ENCODE results near the gene ABCF1.
"Not testable (repeated sequence)": the region's sequence is repeated elsewhere in the genome, so short reads cannot be mapped to it uniquely, and the experiment has no call there.

ABCF1 gene

DNA sequence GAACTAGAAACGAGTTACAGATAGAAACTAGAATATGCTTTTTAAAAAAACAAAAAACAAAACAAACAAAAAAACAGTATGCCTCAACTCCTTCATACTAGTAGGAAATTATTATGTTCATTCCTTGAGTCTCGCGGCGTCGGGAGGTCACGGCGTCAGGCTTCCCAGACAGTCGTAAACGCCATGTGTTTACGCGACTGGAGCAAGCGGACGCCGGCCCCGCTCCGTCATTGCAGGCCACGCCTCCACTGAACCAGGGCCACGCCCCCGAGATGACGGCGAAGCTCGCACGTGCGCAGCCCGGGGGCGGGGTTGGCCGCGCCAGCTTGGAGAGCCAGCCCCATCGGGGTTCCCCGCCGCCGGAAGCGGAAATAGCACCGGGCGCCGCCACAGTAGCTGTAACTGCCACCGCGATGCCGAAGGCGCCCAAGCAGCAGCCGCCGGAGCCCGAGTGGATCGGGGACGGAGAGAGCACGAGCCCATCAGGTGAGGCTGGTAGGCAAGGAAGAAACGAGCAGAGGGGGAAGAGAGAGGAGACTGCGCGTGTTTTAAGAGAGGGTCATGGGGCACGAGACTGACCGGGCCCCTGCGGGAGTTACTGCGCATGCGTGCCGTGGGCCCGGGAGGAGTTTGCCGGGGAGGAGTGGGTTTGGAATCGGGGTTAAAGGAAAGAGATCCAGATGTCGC lies at the start of gene ABCF1:
TSS of gene ABCF1 (plus strand) at position 368 of the 687 bp plus-strand sequence. CDS start at position 414, 46 bp downstream.
- peak; percentile 94 for DNase-seq (ENCODE audit: low read depth)

GRCh38 chr6:30521952-30522351 lies 49.3 kb upstream of the ABCF1 start:
- DNase-seq (ENCODE audit: low read depth), result not testable (repeated sequence)

DNA sequence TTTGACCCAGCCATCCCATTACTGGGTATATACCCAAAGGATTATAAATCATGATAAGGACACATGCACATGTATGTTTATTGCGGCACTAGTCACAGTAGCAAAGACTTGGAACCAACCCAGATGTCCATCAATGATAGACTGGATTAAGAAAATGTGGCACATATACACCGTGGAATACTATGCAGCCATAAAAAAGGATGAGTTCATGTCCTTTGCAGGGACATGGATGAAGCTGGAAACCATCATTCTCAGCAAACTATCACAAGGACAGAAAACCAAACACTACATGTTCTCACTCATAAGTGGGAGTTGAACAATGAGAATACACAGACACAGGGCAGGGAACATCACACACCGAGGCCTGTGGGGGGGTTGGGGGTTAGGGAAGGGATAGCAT lies 44.8 kb upstream of the ABCF1 start:
- DNase-seq (ENCODE audit: low read depth), result not testable (repeated sequence)

DNA sequence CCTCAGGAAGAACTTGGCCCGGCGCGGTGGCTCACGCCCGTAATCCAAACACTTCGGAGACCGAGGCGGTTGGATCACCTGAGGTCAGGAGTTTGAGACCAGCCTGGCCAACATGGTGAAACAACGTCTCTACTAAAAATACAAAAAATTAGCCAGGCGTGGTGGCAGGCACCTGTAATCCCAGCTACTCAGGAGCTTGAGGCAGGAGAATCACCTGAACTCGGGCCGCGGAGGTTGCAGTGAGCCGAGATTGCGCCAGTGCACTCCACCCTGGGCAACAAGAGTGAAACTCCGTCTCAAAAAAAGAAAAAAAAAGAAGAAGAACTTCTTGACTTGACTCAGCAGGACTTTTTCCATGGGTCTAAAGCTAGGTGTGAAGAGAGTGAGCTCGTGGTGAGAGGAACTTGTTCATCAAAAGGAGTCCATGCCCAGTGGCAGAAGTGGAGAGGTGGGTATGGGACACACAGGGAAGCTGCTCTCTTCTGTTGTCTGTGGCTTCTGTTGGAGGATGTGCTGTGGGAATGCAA lies 41.8 kb upstream of the ABCF1 start:
- DNase-seq (ENCODE audit: low read depth), result not testable (repeated sequence)

DNA sequence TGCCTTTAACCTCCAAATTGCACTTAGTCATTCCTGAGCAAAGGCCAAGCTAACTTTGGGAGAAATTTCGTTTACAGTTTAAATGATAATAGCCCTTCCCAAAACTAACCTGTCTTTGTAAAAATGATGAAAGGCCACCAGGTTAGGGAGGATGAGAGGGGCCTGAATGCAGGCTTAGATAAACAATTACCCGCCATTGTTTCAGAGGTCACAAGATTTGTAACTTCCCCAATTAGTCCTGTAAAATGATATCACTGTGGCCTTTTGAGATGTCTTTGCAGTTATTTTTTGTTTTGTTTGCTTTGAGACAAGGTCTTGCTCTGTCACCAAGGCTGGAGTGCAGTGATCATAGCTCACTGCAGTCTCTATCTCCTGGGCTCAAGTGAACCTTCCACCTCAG lies 41.2 kb upstream of the ABCF1 start:
- no peak for DNase-seq (ENCODE audit: low read depth)

DNA sequence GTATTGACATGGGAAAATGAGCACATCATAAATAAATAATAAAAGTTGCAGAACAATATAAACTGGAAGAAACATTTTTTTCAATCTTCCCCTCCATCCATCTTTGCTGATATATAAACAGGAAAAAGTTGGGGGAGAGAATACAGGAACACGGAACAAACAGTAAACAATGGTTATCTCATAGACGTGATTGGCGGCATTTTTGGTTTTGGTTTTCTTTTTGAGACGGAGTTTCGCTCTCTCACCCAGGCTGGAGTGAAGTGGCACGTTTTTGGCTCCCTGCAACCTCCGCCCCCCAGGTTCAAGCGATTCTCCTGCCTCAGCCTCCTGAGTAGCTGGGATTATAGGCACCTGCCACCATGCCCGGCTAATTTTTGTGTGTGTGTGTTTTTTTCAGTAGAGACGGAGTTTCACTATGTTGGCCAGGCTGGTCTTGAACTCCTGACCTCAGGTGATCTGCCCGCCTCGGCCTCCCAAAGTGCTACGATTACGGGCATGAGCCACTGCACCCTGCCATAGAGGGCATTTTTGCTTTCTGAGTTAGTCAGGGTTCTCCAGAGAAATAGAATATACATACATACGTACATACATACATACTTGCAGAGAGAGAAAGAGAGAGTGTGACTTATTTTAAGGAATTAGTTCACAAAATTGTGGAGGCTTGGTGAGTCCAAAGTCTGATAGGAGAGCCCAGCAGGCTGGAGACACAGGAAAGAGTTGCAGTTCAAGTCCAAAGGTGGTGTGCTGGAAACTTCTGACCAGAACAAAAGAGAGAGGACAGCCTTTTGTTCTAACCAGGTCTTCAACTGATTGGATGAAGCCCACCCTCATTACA lies 37.6 kb upstream of the ABCF1 start:
- no peak for DNase-seq (ENCODE audit: low read depth)

DNA sequence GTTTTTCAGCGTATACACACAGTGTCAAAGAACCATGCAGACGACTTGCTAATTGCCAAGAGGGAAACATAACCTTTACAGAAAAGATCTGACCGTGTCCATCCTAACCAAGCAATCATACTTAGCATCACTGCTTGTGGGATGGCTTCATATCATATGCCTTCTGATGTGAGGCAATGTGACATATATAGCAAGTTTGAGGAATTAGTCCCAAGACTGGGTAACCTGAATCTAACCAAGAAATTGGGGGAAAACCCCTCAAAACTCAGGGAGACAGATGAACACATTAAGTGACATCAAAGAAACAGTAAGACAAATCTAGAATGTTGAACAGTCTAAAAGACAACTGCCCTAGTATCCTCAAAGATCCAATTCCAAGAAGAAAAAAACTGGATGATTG lies 33.3 kb upstream of the ABCF1 start:
- DNase-seq (ENCODE audit: low read depth), result no peak

DNA sequence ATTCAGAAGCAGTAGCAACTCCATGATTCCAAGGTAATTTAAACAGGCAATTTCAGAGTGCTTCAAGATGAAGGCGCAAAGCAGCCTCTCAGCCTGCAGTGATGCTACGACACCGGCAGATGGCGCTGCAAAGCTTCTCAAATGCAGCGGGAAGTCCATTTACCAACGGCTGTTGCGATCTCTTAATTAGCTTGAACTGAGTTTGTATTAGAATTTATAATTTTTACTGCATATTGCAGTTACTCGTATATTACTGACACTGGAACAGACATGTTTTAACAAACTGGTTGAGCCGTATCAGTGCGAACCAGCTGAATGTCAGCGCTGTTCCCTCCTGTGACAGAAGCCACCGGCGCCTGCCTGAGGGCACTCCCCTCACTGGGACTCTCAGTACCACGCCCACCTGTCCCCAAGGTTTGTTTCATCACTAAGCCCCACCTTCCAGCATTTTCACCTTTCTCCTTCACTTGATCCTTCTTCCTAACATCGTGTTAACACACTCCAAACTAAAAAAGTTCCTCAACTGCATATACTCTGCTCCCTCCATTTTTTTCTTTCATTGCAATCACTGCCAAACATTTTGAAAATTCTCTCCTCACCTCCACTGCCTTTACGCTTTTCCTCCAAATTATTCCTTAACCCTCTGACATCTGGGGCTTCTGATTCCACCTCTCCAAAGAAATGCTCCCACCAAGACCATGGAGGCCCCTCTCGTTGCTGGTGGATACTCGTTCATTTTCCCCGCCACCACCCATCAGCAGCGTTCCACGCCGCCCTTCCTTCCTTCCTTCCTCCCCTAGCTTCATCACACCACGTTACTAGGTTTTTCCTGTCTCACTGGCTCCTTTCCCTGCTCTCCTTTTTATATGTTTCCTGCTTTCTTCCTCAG lies 29.5 kb upstream of the ABCF1 start:
- peak; percentile 57 for DNase-seq (ENCODE audit: low read depth)

DNA sequence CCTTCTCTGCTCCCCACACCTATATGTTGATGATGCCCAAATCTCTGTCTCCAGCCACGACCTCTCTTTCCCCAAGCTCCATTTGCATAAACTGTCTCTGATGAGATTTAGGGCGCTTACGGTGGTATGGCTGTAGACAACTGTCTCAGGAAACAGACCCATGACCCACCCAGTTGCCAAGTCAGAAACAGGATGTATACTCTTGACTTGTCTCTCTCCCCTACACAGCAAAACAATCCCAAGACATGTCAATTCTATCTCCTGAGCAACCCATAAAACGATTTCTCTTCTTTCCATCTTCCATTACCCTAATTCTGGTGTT lies 28.9 kb upstream of the ABCF1 start:
- DNase-seq (ENCODE audit: low read depth), result no peak

- DNase-seq (ENCODE audit: low read depth), result no peak
These were observed 28.3 kb upstream of the ABCF1 start for GRCh38 chr6:30542915-30543314.

DNA sequence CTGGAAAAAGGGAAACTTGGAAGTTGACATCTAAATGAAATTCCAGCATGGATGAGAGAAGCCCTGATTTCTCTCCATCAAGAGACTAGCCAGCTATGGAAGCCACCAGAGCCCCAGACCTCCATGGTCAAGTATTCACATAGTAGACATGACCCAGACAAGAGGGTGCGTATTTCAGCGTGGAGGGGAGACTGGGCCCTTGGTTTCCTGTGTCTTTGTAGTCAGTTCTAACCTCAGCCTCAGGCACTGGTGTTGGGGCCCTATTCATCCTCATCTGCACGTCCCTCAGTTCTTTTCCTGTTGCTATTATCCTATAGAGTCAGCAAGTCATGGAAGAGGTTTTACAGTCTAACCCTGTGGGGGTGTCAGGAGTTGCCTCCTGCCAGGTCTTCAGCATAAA lies 27.4 kb upstream of the ABCF1 start:
- DNase-seq (ENCODE audit: low read depth), result no peak

DNA sequence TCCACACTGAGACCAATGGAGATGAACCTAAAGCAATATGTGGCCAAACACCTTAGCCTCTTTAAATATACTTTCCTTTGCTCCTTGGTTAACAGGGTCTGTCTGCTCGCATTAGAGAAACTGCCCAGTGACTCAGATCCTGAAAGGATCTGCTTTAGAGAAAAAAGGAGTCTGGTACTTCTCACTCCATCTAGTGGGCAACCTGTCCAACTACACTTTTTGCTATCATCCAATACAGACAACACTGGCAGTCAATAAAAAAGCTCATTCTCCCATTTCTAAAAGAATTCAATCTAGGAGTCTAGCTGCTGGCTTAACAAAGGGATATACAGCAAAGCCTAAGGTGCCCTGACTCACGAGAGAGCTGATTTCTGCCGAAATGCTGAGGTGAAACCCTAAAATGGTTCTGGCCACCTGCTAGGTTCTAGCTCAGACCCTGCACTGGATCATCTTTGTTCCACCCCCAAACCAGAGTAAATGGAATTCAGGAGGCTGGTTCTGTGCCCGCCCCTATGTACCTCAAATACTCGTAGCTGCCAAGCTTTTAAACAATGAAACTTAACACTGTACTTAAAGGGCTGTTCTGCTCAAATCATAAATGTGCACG lies 26.5 kb upstream of the ABCF1 start:
- DNase-seq (ENCODE audit: low read depth), result peak; percentile 55

DNA sequence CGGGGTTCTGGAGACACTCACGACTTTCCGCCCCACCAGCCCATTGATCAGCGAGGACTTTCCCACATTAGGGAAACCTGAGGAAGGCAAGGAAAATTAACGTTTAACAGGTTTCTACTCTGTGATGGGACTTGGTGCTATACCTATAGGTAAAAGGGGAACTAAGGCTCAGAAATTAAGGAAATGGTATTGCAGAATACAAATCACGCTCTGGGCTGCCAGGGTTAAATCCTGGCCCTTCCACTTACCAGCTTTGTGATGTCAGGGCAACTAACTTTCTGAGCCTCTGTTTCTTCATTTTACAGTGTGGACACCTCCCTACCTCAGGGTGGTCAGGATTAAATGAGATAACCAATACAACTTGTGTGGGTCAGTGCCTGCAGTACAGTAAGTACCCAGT lies 23.8 kb upstream of the ABCF1 start:
- no peak for DNase-seq (ENCODE audit: low read depth)

DNA sequence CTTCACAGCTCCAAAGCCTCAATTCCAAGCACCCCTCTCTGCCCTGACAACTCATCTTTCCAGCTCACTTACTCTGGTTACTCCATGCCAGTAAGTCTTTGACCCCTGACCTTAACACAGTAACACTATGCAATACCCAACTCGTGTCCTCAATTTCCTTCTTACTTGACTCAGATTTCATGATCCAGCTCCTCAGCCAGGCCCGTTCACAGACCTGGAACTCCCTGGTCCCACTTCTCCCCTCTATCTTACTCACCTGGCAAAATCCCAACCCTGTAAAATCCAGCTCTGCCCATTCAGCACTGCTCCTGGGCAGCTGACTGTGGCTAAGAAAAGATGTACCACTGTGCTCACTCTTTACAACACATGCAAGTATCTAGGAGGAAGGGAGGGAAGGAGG lies 22.9 kb upstream of the ABCF1 start:
- DNase-seq (ENCODE audit: low read depth), result peak; percentile 64

DNA sequence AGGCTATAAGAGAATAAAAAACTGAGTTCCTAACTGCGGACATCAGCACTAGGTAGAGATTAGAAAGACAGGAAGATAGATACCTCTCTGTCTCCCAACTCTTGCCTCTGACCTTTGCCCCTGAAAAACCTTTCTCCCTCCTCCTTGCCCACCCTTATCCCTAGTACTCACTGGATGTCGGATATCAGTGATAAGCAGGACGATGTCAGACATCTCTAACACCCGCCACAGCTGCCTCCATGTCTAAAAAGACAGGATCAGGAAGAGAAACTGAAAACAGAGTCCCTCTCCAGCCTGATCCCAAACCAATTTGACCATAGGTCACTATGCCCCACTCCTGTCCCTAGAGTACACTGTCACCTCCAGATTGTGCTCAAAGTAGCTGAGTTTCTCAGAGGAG lies 16.8 kb upstream of the ABCF1 start:
- no peak for DNase-seq (ENCODE audit: low read depth)

DNA sequence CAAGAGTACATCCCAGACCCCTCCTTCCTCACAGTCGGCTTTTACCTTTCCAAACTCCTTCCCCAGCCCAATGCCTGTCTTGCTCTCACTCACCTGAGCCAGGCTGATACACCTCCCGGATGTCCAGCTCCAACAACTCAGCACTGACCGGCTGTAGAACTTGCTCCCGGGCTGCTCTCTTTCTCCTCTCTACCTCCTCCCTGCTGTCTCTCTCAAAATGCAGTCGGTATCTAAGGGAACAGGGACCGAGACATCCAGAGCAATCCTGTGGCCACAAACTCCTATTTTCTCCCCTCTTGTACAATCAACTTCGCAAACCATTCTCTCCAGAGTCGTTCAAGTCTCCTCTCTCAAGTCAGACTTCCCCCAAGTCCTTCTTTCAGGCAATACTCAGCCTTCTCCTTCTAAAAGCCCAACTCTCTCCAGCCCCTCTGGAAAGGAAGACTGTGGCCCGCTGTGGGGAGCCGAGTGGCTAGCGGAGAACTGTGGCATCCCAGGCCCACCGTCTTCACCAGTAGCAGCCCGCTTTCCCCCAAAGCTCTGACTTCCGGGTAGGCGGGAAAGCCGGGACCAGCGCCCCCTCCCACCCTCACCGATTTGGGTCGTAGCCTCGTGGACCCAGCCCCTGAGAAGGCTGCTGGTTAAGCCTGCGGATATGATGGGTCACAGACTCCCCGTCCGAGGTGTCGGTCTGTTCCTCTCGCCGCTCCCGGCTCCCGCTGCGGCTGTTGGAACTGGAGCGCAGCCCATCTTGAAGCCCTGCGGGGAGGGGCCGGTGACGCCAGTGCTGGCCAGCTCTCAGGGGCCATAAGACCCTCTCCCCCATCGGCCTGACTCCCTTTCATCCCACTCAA lies 16.1 kb upstream of the ABCF1 start:
- no peak for DNase-seq (ENCODE audit: low read depth)

- no peak for DNase-seq (ENCODE audit: low read depth)
These were observed 15.5 kb upstream of the ABCF1 start for GRCh38 chr6:30555816-30556065.

GRCh38 chr6:30556066-30556905 lies 15.0 kb upstream of the ABCF1 start, which contains the start of gene GNL1:
GNL1 (minus strand) TSS chr6:30556489; CDS start chr6:30556203, 286 bp downstream.
- DNase-seq (ENCODE audit: low read depth), result peak; percentile 72

DNA sequence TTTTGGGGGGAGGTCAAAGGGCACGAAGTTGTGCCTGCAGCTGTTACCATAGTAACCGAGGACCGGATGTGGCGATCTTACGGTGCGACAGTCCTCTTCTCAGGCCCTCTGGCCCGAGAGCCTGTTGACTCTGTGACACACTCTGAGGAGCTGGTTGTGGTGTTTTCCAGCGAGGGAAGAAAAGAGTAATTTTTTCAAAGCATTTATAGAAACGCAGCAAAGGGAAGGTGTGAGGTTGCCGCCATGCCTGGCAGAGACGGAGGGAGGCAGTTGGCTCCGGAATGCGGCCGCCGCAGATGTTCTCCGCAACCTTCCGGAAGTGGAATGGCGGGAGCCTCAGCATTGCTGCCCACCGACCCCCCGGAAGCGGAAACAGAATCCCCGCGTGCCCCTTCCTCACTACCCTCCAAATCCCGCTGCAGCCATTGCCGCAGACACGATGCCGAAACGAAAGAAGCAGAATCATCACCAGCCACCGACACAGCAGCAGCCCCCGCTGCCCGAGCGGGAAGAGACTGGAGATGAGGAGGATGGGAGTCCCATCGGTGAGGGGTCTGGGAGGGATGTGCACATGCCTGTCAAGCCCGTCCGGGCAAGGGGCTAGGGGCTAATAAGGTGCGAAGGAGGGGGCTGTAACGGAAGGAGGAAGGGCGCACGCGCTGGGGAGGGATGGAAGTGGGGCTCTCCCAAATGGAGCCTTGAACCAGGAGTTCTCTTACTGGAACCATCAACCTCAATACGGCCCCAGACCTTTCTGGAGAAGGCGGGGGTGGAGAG lies 14.1 kb upstream of the ABCF1 start, which contains the start of gene PRR3:
TSS of gene PRR3 (plus strand) at position 390 of the 777 bp plus-strand sequence. CDS start at position 440, 50 bp downstream.
- peak; percentile 88 for DNase-seq (ENCODE audit: low read depth)

All from stromal cell of bone marrow (primary cell).